Fibroblast of the conjunctiva (primary cell): Measurements from ENCODE around the gene EID2.
A peak's percentile ranks its signal among the peaks of the same experiment; 100 is the strongest.

Source experiments
- DNase-seq: peaks from one replicate; pipeline ENCODE4 v3.0.0-alpha.2; 2010; ENCODE audit warnings: low read depth

The EID2 gene

GRCh38 chr19:39533791-39534190 lies 6.2 kb downstream of the EID2 start:
- DNase-seq, result no peak

- DNase-seq, result no peak
These were observed 6.9 kb downstream of the EID2 start for GRCh38 chr19:39533003-39533512.

DNA sequence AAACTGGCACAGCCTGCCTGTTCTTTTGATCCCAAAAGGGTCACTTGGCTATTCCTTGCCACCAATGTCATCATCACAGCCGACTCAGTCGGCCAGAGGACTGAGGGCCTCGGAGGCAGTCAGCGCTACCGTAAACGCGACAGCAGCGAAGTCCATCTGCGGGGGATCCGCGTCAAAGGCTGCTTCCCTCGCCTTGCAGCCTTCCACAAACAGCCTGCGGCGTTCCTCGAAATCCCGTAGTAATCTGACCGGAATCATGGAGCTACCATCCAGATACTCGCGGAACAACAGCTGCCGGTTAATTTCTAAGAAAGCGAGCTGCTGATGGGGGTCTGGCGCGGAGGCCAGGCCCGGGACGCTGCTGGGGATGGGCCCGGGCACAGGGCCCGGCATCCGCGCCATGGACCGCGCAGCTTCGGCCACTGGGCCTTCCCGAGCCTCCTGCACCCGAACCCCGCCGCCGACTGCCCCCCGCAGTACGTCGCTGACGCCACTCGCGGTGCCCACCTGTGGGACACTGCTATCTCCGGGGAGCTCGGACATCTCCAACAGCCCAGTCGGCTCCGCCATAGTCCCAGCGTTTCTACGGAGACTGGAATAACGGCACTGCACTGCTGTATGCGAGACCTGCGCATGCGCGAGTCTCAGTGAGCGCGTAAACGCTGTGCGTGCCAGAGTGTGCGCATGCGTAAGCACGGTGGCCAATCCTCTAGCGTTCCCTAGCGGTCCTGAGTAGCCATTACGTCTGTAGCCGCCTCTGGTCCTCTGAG lies 7.5 kb downstream of the EID2 start, which contains the start of gene EID2B:
EID2B (minus strand) TSS at position 620 of the 770 bp plus-strand sequence; CDS start at position 570, 50 bp downstream.
- DNase-seq, result peak; percentile 96

GRCh38 chr19:39531834-39532232 lies 8.1 kb downstream of the EID2 start:
- no peak for DNase-seq

DNA sequence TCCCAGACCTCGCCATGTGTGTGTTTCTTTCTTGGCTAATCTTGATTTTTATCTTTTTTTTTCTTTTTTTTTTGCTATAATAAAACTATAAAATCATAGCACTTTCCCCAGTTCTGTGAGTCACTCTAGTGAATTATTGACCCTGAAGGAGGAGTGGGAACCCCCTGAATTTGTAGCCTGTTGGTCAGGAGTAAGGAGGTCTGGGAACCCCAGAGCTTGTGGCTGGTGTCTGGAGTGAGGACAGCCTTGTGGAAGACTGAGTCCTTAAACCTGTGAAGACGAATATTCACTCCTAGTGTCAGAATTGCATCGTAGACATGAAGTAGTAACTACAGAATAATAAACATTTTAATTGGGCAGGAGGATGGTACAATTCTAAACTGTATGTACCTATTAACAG lies 14.8 kb downstream of the EID2 start:
- no peak for DNase-seq

GRCh38 chr19:39524495-39524894 lies 15.5 kb downstream of the EID2 start:
- DNase-seq, result no peak

- DNase-seq, result no peak
These were observed 19.1 kb downstream of the EID2 start for GRCh38 chr19:39520541-39521484.

GRCh38 chr19:39518975-39519374 lies 21.0 kb downstream of the EID2 start:
- DNase-seq, result no peak

- no peak for DNase-seq
These were observed 21.5 kb downstream of the EID2 start for GRCh38 chr19:39518458-39518857.

DNA sequence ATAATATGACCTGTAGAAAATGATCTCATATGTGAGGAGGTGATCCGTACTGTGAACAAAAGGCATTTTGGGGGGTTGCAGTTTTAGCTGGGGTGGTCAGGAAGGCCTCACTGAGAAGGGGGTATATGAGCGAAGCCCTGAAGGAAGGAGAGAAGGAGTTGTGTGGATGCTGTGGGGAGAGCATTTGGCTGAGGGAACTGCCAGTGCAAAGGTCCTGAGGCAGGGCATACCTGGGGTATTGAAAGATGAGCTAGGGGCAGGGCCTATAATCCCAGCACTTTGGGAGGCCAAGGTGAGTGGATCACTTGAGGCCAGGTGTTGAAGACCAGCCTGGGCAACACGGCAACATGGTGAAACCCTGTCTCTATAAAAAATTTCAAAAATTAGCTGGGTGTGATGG lies 22.5 kb downstream of the EID2 start:
- no peak for DNase-seq

DNA sequence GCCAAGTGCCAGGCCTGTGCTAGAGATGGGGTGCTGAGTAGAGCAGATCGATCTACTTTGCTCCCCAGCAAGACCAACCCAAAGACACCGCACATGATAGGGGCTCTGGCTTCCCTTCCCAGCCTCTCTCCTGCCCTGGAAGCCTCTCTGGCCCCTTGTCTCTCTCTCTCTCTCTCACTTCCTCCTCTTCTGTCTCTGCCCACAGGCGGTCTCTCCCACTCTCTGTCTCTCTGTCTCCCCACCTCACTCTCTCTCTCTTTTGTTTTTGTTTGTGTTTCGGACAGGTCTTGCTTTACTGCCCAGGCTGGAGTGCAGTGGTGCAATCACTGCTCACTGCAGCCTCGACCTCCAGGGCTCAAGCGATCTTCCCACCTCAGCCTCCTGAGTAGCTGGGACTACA lies 23.7 kb downstream of the EID2 start:
- no peak for DNase-seq

GRCh38 chr19:39515551-39516191 lies 24.3 kb downstream of the EID2 start:
- no peak for DNase-seq

DNA sequence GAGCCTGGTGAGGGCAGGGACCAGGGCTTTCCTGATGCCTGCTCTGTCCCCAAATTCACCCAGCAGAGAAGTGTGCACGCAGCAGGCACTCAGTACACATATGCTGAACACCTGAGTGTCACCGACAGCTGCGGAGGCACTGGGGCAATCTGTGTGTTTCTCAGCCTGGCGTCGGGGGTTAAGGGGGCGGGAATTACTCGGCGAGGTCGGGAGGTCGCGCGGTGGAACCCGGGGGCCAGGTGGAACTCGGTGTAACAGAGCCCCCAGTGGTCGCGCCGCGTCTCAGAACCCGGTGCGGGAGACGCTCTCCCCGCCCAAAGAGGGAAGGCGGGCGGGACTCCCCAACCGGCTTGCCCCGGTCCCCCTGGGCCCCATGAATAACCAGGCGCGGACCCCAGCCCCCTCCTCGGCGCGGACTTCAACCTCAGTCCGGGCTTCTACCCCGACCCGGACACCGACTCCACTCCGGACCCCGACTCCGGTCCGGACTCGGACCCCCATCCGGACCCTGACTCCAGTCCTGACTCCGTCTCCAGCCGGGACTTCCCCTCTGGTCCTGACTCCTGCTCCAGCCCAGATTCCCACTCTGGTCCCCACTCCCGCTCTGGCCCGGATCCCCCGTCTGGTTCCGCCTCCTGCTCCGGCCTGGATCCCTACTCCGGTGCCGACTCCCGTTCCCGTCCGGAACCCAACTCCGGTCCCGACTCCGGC lies 25.0 kb downstream of the EID2 start, which contains the start of gene SELENOV:
SELENOV (plus strand) TSS at position 300 of the 711 bp plus-strand sequence; CDS start at position 374, 74 bp downstream.
- DNase-seq, result no peak

DNA sequence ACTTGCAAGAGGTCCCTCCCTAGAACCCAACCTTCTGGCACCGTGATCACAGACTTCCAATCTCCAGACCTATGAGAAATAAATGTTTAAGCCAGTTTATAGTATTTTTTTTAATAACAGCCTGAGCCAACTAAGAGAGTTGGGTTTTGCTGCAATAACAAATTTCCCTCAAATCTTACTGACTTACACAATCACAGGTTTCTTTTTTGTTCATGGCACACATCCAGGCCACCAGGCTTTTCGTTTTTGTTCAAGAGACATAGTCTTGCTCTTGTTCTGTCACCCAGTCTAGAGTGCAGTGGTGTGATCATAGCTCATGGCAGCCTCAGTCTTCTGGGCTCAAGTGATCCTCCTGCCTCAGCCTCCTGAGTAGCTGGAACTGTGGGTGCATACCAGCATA lies 27.0 kb downstream of the EID2 start:
- DNase-seq, result no peak

GRCh38 chr19:39509233-39509632 lies 30.7 kb downstream of the EID2 start:
- DNase-seq, result no peak

GRCh38 chr19:39508629-39509028 lies 31.3 kb downstream of the EID2 start:
- no peak for DNase-seq

DNA sequence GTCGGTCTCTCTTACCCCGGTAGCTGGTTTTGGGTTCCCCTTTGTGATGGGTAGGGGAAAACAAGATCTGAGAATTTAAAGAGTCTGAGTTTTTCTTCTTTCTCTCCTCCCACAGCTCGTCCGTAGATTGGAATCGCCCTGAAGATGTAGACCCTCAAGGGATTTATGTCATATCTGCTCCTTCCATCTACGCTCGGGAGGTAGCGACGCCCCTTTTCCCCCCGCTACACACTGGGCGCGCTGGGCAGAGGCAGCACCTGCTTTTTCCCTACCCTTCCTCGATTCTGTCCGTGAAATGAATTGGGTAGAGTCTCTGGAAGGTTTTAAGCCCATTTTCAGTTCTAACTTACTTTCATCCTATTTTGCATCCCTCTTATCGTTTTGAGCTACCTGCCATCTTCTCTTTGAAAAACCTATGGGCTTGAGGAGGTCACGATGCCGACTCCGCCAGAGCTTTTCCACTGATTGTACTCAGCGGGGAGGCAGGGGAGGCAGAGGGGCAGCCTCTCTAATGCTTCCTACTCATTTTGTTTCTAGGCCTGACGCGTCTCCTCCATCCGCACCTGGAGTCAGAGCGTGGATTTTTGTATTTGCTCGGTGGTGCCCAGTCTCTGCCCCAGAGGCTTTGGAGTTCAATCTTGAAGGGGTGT lies 32.1 kb downstream of the EID2 start:
- DNase-seq, result no peak

DNA sequence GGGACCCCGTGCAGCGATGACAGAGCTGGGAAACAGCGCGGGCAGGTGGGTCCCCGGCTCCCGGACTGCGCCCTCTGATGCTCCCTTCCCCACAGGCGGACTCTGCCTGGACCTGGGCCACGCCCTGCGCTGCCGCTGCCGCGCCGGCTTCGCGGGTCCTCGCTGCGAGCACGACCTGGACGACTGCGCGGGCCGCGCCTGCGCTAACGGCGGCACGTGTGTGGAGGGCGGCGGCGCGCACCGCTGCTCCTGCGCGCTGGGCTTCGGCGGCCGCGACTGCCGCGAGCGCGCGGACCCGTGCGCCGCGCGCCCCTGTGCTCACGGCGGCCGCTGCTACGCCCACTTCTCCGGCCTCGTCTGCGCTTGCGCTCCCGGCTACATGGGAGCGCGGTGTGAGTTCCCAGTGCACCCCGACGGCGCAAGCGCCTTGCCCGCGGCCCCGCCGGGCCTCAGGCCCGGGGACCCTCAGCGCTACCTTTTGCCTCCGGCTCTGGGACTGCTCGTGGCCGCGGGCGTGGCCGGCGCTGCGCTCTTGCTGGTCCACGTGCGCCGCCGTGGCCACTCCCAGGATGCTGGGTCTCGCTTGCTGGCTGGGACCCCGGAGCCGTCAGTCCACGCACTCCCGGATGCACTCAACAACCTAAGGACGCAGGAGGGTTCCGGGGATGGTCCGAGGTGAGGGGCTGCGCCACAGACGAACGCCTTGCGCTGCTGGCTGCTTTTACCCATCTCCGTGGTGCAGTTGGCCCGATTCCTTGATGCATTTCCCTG lies 32.8 kb downstream of the EID2 start:
- DNase-seq, result peak; percentile 6

GRCh38 chr19:39506598-39506943 lies 33.4 kb downstream of the EID2 start:
- no peak for DNase-seq
